HCT116 (cell line): ENCODE measurements around the gene INO80C. TPM values are rescaled to one million over a fixed set of nuclear protein-coding genes. Genes with fewer than 3 reads are reported as not detected.

Experiments used
- ATAC-seq: fragments of 200-7000 bp; cut with Tn5 transposase; 2 replicates; pipeline ENCODE4 v1.9.1; 2020; ENCODE audit warnings: mild to moderate bottlenecking, moderate library complexity
- BruUV-seq: library from RNA; stranded (reverse); fragments of 400-500 nt; replicated peaks from 2 replicates; lab custom pipeline; 2021; lab: Mats Ljungman, UMichigan
- CTCF ChIA-PET: fragments of 300-600 bp; sonication (Branson Sonifier 250); formaldehyde crosslinking; loops from one replicate; lab custom pipeline; 2021; ENCODE audit warnings: antibody characterized with exemption; lab: Charles Lee
- POLR2A ChIA-PET: fragments of 300-600, 350-600 bp; sonication (Branson Sonifier 250); formaldehyde crosslinking; loops from one replicate; lab custom pipeline; 2021; ENCODE audit warnings: antibody characterized with exemption; lab: Charles Lee
- RAD21 ChIA-PET, 2 experiments: fragments of 300-600 bp; sonication (Branson Sonifier 250); formaldehyde crosslinking; loops; one replicate each; lab custom pipeline; 2023; ENCODE audit warnings: low total read pairs in 2 of 2; ENCODE audit not compliant: uncharacterized antibody in 2 of 2, unreplicated experiment in 2 of 2, low non-redundant PET in 1 of 2; lab: Charles Lee
- DNase-seq: peaks from one replicate; pipeline ENCODE4 v3.0.0-alpha.2; 2010; ENCODE audit warnings: low read depth, low spot score
- H2AFZ ChIP-seq: fragments of 200-600 bp; shearing (Covaris generic), sonication (generic); 2 replicates; pipeline ENCODE4 v1.6.1; 2017; ENCODE audit warnings: low read depth, mixed run types, mixed read lengths, antibody characterized with exemption, low read length; ENCODE audit not compliant: poor library complexity, severe bottlenecking
- H3K27ac ChIP-seq: 2 replicates; pipeline ENCODE4 v1.5.1; 2012; ENCODE audit warnings: low read depth, low read length
- H3K27me3 ChIP-seq: fragments of 200-600 bp; sonication (generic); 2 replicates; pipeline ENCODE4 v1.6.1; 2016; ENCODE audit warnings: mixed run types, low read length, mixed read lengths; ENCODE audit not compliant: insufficient read depth
- H3K36me3 ChIP-seq, 2 experiments: fragments of 200-500 bp in 1 of 2; fragments of 200-600 bp in 1 of 2; sonication (Bioruptor generic) in 1 of 2; sonication (generic) in 1 of 2; 2 replicates each; pipeline versions ENCODE4 v1.5.1 to v1.6.1; 2014 to 2016; ENCODE audit warnings: low read length in 2 of 2, inconsistent platforms in 1 of 2, mixed read lengths in 1 of 2, mixed run types in 1 of 2; ENCODE audit not compliant: insufficient read depth in 2 of 2, control insufficient read depth in 1 of 2
- H3K4me1 ChIP-seq, 2 experiments: fragments of 200-600 bp in 1 of 2; sonication (generic) in 1 of 2; 2 replicates each; pipeline versions ENCODE4 v1.5.1 to v1.6.1; 2012 to 2017; ENCODE audit warnings: low read length in 2 of 2, inconsistent platforms in 1 of 2, mild to moderate bottlenecking in 1 of 2, mixed read lengths in 1 of 2, mixed run types in 1 of 2, moderate library complexity in 1 of 2; ENCODE audit not compliant: insufficient read depth in 2 of 2, control insufficient read depth in 1 of 2
- H3K4me2 ChIP-seq: fragments of 200-600 bp; sonication (generic); 2 replicates; pipeline ENCODE4 v1.6.1; 2017; ENCODE audit warnings: mixed run types, low read length, mixed read lengths
- H3K4me3 ChIP-seq, 2 experiments: fragments of 200-600 bp in 1 of 2; sonication (generic) in 1 of 2; replicated peaks in 1 of 2; 2 replicates each; pipeline ENCODE4 v1.5.1; 2011 to 2016; ENCODE audit warnings: low read length in 2 of 2, control low read depth in 1 of 2, low read depth in 1 of 2, mild to moderate bottlenecking in 1 of 2, mixed read lengths in 1 of 2, mixed run types in 1 of 2
- H3K79me2 ChIP-seq: fragments of 200-600 bp; sonication (generic); 2 replicates; pipeline ENCODE4 v1.6.1; 2017; ENCODE audit warnings: mild to moderate bottlenecking, mixed run types, low read length, moderate library complexity, mixed read lengths; ENCODE audit not compliant: insufficient read depth
- H3K9ac ChIP-seq: fragments of 200-600 bp; sonication (generic); 2 replicates; pipeline ENCODE4 v1.6.1; 2016; ENCODE audit warnings: low read length, mixed read lengths
- H3K9me2 ChIP-seq: fragments of 200-600 bp; sonication (generic), shearing (Covaris generic); 2 replicates; pipeline ENCODE4 v1.6.1; 2017; ENCODE audit warnings: mixed run types, mild to moderate bottlenecking, moderate library complexity; ENCODE audit not compliant: insufficient read depth
- H3K9me3 ChIP-seq, 2 experiments: fragments of 200-500 bp in 1 of 2; fragments of 200-600 bp in 1 of 2; sonication (Bioruptor generic) in 1 of 2; sonication (generic) in 1 of 2; 2 replicates each; pipeline ENCODE4 v1.6.1; 2014 to 2017; ENCODE audit warnings: low read length in 2 of 2, mixed read lengths in 2 of 2, inconsistent platforms in 1 of 2, low read depth in 1 of 2, mild to moderate bottlenecking in 1 of 2, mixed run types in 1 of 2, moderate library complexity in 1 of 2; ENCODE audit not compliant: control insufficient read depth in 1 of 2, insufficient read depth in 1 of 2
- H4K20me1 ChIP-seq: fragments of 200-600 bp; sonication (generic), shearing (Covaris generic); 2 replicates; pipeline ENCODE4 v1.6.1; 2017; ENCODE audit warnings: mixed run types, mild to moderate bottlenecking, moderate library complexity; ENCODE audit not compliant: insufficient read depth
- ATF3 ChIP-seq: IDR thresholded peaks from 2 replicates; pipeline ENCODE4 v1.6.1; 2012
- EZH2 ChIP-seq: fragments of 200-600 bp; sonication (generic); IDR thresholded peaks from 2 replicates; pipeline ENCODE4 v1.6.1; 2017; ENCODE audit warnings: antibody characterized with exemption, mixed run types
- EZH2phosphoT487 ChIP-seq: fragments of 200-600 bp; IDR thresholded peaks from 2 replicates; pipeline ENCODE4 v1.6.1; 2018; ENCODE audit warnings: antibody characterized with exemption, borderline replicate concordance
- JUND ChIP-seq: IDR thresholded peaks from 2 replicates; pipeline ENCODE4 v1.6.1; 2012
- REST ChIP-seq: IDR thresholded peaks from 2 replicates; pipeline ENCODE4 v1.6.1; 2012; ENCODE audit warnings: low read depth
- SP1 ChIP-seq: IDR thresholded peaks from 2 replicates; pipeline ENCODE4 v1.6.1; 2012; ENCODE audit warnings: low read depth
- ZBTB33 ChIP-seq: IDR thresholded peaks from 2 replicates; pipeline ENCODE4 v1.6.1; 2011; ENCODE audit warnings: mild to moderate bottlenecking, low read length, moderate library complexity; ENCODE audit not compliant: insufficient replicate concordance; ENCODE audit errors: extremely low read depth
- ZFX ChIP-seq: fragments of 450-650 bp; IDR thresholded peaks from 2 replicates; pipeline ENCODE4 v1.6.1; 2017
- intact Hi-C: fragments of 100-400 bp; cut with micrococcal nuclease; formaldehyde crosslinking; loops from 2 replicates; pipeline ENCODE4 v1.10.0; 2022
- total RNA-seq: library from RNA; stranded (reverse); gene quantifications from one replicate; pipeline ENCODE4 v1.2.1, GENCODE V29; 2021; ENCODE audit not compliant: unreplicated experiment

The INO80C gene
- total RNA-seq, 1 experiment from 2014 or later: 30.7 TPM

GRCh38 chr18:35504996-35505395, 7.2 kb upstream of the INO80C start:
- ChIA-PET CTCF (no interaction called here), POLR2A (no interaction called here), RAD21 (no interaction called here)
- Histone ChIP-seq H3K79me2 (no peaks in the 10 kb centered on the region), H3K4me1 (peaks cover 0 to 12% of the 10 kb centered on the region in 2 experiments; a peak in 1 of 4 replicates), H3K9me2 (no peaks in the 10 kb centered on the region), H3K4me2 (no peak overlapping the region), H4K20me1 (no peaks in the 10 kb centered on the region), H3K9ac (no peak overlapping the region), H3K36me3 (no peaks in the 10 kb centered on the region), H2AFZ (no peak overlapping the region), H3K27me3 (no peaks in the 10 kb centered on the region), H3K4me3 (no peak overlapping the region), H3K9me3 (no peaks in the 10 kb centered on the region), H3K27ac (no peak overlapping the region)
- ATAC-seq (no peak), DNase-seq (no peak)
- TF ChIP-seq EZH2: no peak
- no peak for TF ChIP-seq ATF3
- no peak for TF ChIP-seq EZH2phosphoT487
- TF ChIP-seq SP1: no peak
- no peak for TF ChIP-seq REST
- no peak for TF ChIP-seq ZBTB33
- no peak for TF ChIP-seq ZFX
- no peak for TF ChIP-seq JUND
- intact Hi-C loops: loop anchor here (10.0 kb wide), 1 partner anchor 270 kb away; no protein-coding TSS in a partner anchor
- BruUV-seq: no TSS peak
